HEK293 (cell line): ENCODE measurements around the gene ZCCHC10.
A peak's percentile ranks its signal among the peaks of the same experiment; 100 is the strongest.

Experiments used
- EGR2 ChIP-seq: fragments of 450-650 bp; formaldehyde crosslinking; IDR thresholded peaks from 2 replicates; pipeline ENCODE4 v1.5.1; 2016; ENCODE audit warnings: low read depth, missing biosample characterization, missing genetic modification characterization
- IKZF3 ChIP-seq: fragments of 450-650 bp; IDR thresholded peaks from 2 replicates; pipeline ENCODE4 v1.5.0; 2018; ENCODE audit warnings: missing biosample characterization, mild to moderate bottlenecking, missing genetic modification characterization, moderate library complexity
- KLF9 ChIP-seq: fragments of 450-650 bp; formaldehyde crosslinking; IDR thresholded peaks from 2 replicates; pipeline ENCODE4 v1.5.1; 2016; ENCODE audit warnings: missing biosample characterization, missing genetic modification characterization, low read depth
- SCRT1 ChIP-seq: fragments of 450-650 bp; formaldehyde crosslinking; IDR thresholded peaks from 2 replicates; pipeline ENCODE4 v1.5.1; 2016; ENCODE audit warnings: missing biosample characterization, missing genetic modification characterization, borderline replicate concordance
- SP3 ChIP-seq: fragments of 450-650 bp; formaldehyde crosslinking; IDR thresholded peaks from 2 replicates; pipeline ENCODE4 v1.5.1; 2016; ENCODE audit warnings: missing biosample characterization, missing genetic modification characterization
- SP7 ChIP-seq: fragments of 450-650 bp; formaldehyde crosslinking; IDR thresholded peaks from 2 replicates; pipeline ENCODE4 v1.5.1; 2016; ENCODE audit warnings: missing biosample characterization, missing genetic modification characterization
- ZNF132 ChIP-seq: fragments of 450-650 bp; formaldehyde crosslinking; IDR thresholded peaks from 2 replicates; pipeline ENCODE4 v1.5.1; 2017; ENCODE audit warnings: missing biosample characterization, missing genetic modification characterization, borderline replicate concordance
- ZNF169 ChIP-seq: fragments of 450-650 bp; formaldehyde crosslinking; IDR thresholded peaks from 2 replicates; pipeline ENCODE4 v1.5.1; 2016; ENCODE audit warnings: missing biosample characterization, missing genetic modification characterization
- ZNF19 ChIP-seq: fragments of 450-650 bp; formaldehyde crosslinking; IDR thresholded peaks from 2 replicates; pipeline ENCODE4; 2016; ENCODE audit warnings: missing biosample characterization, missing genetic modification characterization, low read depth
- ZNF2 ChIP-seq: fragments of 450-650 bp; formaldehyde crosslinking; IDR thresholded peaks from 2 replicates; pipeline ENCODE4 v1.5.1; 2016; ENCODE audit warnings: missing biosample characterization, missing genetic modification characterization
- ZNF274 ChIP-seq, 2 experiments: fragments of 200-500 bp in 1 of 2; fragments of 450-650 bp in 1 of 2; sonication (Bioruptor generic) in 1 of 2; formaldehyde crosslinking in 1 of 2; IDR thresholded peaks; 2 replicates each; pipeline versions ENCODE4 v1.5.1 to v1.6.1; 2014 to 2016; ENCODE audit warnings: borderline replicate concordance in 1 of 2, inconsistent platforms in 1 of 2, low read length in 1 of 2, missing biosample characterization in 1 of 2, missing genetic modification characterization in 1 of 2
- ZNF311 ChIP-seq: fragments of 450-650 bp; formaldehyde crosslinking; IDR thresholded peaks from 2 replicates; pipeline ENCODE4 v1.5.1; 2017; ENCODE audit warnings: missing biosample characterization, missing genetic modification characterization, borderline replicate concordance
- ZNF350 ChIP-seq: fragments of 450-650 bp; formaldehyde crosslinking; IDR thresholded peaks from 2 replicates; pipeline ENCODE4 v1.5.0; 2017; ENCODE audit warnings: missing biosample characterization, mild to moderate bottlenecking, missing genetic modification characterization
- ZNF561 ChIP-seq: fragments of 450-650 bp; IDR thresholded peaks from 2 replicates; pipeline ENCODE4 v1.5.1; 2018; ENCODE audit warnings: missing biosample characterization, missing genetic modification characterization, borderline replicate concordance
- ZNF623 ChIP-seq: fragments of 450-650 bp; formaldehyde crosslinking; IDR thresholded peaks from 2 replicates; pipeline ENCODE4 v1.5.1; 2016; ENCODE audit warnings: missing biosample characterization, missing genetic modification characterization
- ZNF791 ChIP-seq: fragments of 450-650 bp; formaldehyde crosslinking; IDR thresholded peaks from 2 replicates; pipeline ENCODE4 v1.5.1; 2016; ENCODE audit warnings: missing biosample characterization, missing genetic modification characterization
- ZNF837 ChIP-seq: fragments of 450-650 bp; formaldehyde crosslinking; IDR thresholded peaks from 2 replicates; pipeline ENCODE4 v1.5.1; 2016; ENCODE audit warnings: missing biosample characterization, missing genetic modification characterization
- TF ChIP-seq, protein P1 (sequence below): fragments of 450-650 bp; formaldehyde crosslinking; IDR thresholded peaks from 2 replicates; pipeline ENCODE4 v1.5.1; 2017; ENCODE audit warnings: missing biosample characterization, missing genetic modification characterization
- TF ChIP-seq, protein P2 (sequence below): fragments of 450-650 bp; formaldehyde crosslinking; IDR thresholded peaks from 2 replicates; pipeline ENCODE4 v1.5.1; 2016; ENCODE audit warnings: missing biosample characterization, missing genetic modification characterization, borderline replicate concordance
- TF ChIP-seq, protein P3 (sequence below): fragments of 450-650 bp; formaldehyde crosslinking; IDR thresholded peaks from 2 replicates; pipeline ENCODE4 v1.5.1; 2016; ENCODE audit warnings: missing biosample characterization, missing genetic modification characterization
- TF ChIP-seq, protein P4 (sequence below): fragments of 450-650 bp; formaldehyde crosslinking; IDR thresholded peaks from 2 replicates; pipeline ENCODE4 v1.5.1; 2016; ENCODE audit warnings: missing biosample characterization, missing genetic modification characterization
- TF ChIP-seq, protein P5 (sequence below): fragments of 450-650 bp; formaldehyde crosslinking; IDR thresholded peaks from 2 replicates; pipeline ENCODE4 v1.5.1; 2017; ENCODE audit warnings: missing biosample characterization, missing genetic modification characterization
- TF ChIP-seq, protein P6 (sequence below): fragments of 450-650 bp; formaldehyde crosslinking; IDR thresholded peaks from 2 replicates; pipeline ENCODE4 v1.5.1; 2016; ENCODE audit warnings: missing biosample characterization, missing genetic modification characterization
- TF ChIP-seq, protein P7 (sequence below): fragments of 450-650 bp; formaldehyde crosslinking; optimal IDR thresholded peaks from 2 replicates; pipeline ENCODE3; 2016; ENCODE audit warnings: missing biosample characterization, mild to moderate bottlenecking, missing genetic modification characterization

ZCCHC10 gene

DNA sequence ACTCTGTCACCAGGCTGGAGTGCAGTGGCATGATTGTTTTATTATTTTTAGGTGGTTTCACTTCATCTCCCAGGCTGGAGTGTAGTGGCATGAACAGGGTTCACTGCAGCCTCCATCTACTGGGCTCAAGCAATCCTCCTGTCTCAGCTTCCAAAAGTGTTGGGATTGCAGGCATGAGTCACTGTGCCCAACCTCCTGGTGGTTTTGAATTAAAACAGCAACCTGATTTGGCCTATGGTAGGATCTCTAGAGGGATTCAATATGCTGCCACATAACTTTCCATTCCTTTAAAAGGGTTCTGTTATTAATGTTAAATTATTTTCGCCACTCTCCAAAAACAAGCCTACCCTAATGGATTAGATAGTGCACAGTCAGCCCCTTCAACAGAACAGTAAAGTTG lies 15.6 kb upstream of the ZCCHC10 start (continued):
- TF ChIP-seq, protein P1, sequence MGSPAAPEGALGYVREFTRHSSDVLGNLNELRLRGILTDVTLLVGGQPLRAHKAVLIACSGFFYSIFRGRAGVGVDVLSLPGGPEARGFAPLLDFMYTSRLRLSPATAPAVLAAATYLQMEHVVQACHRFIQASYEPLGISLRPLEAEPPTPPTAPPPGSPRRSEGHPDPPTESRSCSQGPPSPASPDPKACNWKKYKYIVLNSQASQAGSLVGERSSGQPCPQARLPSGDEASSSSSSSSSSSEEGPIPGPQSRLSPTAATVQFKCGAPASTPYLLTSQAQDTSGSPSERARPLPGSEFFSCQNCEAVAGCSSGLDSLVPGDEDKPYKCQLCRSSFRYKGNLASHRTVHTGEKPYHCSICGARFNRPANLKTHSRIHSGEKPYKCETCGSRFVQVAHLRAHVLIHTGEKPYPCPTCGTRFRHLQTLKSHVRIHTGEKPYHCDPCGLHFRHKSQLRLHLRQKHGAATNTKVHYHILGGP (tag by site-specific recombination), result no peak
- TF ChIP-seq, protein P2, sequence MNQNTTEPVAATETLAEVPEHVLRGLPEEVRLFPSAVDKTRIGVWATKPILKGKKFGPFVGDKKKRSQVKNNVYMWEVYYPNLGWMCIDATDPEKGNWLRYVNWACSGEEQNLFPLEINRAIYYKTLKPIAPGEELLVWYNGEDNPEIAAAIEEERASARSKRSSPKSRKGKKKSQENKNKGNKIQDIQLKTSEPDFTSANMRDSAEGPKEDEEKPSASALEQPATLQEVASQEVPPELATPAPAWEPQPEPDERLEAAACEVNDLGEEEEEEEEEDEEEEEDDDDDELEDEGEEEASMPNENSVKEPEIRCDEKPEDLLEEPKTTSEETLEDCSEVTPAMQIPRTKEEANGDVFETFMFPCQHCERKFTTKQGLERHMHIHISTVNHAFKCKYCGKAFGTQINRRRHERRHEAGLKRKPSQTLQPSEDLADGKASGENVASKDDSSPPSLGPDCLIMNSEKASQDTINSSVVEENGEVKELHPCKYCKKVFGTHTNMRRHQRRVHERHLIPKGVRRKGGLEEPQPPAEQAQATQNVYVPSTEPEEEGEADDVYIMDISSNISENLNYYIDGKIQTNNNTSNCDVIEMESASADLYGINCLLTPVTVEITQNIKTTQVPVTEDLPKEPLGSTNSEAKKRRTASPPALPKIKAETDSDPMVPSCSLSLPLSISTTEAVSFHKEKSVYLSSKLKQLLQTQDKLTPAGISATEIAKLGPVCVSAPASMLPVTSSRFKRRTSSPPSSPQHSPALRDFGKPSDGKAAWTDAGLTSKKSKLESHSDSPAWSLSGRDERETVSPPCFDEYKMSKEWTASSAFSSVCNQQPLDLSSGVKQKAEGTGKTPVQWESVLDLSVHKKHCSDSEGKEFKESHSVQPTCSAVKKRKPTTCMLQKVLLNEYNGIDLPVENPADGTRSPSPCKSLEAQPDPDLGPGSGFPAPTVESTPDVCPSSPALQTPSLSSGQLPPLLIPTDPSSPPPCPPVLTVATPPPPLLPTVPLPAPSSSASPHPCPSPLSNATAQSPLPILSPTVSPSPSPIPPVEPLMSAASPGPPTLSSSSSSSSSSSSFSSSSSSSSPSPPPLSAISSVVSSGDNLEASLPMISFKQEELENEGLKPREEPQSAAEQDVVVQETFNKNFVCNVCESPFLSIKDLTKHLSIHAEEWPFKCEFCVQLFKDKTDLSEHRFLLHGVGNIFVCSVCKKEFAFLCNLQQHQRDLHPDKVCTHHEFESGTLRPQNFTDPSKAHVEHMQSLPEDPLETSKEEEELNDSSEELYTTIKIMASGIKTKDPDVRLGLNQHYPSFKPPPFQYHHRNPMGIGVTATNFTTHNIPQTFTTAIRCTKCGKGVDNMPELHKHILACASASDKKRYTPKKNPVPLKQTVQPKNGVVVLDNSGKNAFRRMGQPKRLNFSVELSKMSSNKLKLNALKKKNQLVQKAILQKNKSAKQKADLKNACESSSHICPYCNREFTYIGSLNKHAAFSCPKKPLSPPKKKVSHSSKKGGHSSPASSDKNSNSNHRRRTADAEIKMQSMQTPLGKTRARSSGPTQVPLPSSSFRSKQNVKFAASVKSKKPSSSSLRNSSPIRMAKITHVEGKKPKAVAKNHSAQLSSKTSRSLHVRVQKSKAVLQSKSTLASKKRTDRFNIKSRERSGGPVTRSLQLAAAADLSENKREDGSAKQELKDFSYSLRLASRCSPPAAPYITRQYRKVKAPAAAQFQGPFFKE (tag by site-specific recombination), result no peak
- TF ChIP-seq ZNF623 (tag by site-specific recombination) (no peak), ZNF837 (tag by site-specific recombination) (no peak), IKZF3 (tag by site-specific recombination) (0 out of 2 replicates have a peak, but pooled peaks have one; percentile 12), EGR2 (tag by site-specific recombination) (no peak), ZNF561 (tag by site-specific recombination) (no peak), KLF9 (tag by site-specific recombination) (no peak), ZNF274 (IDR thresholded peaks at IDR 0.05; ENCODE audit: low read length) (no peak), ZNF274 (tag by site-specific recombination; IDR thresholded peaks at IDR 0.05; ENCODE audit: borderline replicate concordance) (no peak), SP7 (tag by site-specific recombination) (no peak), ZNF2 (tag by site-specific recombination) (no peak), ZNF791 (tag by site-specific recombination) (no peak), ZNF311 (tag by site-specific recombination) (no peak), ZNF169 (tag by site-specific recombination) (no peak), SCRT1 (no peak), ZNF350 (tag by site-specific recombination) (no peak), SP3 (tag by site-specific recombination) (no peak), ZNF132 (tag by site-specific recombination) (no peak), ZNF19 (tag by site-specific recombination) (no peak)
- TF ChIP-seq, protein P3, sequence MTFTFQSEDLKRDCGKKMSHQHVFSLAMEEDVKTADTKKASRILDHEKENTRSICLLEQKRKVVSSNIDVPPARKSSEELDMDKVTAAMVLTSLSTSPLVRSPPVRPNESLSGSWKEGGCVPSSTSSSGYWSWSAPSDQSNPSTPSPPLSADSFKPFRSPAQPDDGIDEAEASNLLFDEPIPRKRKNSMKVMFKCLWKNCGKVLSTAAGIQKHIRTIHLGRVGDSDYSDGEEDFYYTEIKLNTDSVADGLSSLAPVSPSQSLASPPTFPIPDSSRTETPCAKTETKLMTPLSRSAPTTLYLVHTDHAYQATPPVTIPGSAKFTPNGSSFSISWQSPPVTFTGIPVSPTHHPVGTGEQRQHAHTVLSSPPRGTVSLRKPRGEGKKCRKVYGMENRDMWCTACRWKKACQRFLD (tag by site-specific recombination), result no peak
- TF ChIP-seq, protein P4, sequence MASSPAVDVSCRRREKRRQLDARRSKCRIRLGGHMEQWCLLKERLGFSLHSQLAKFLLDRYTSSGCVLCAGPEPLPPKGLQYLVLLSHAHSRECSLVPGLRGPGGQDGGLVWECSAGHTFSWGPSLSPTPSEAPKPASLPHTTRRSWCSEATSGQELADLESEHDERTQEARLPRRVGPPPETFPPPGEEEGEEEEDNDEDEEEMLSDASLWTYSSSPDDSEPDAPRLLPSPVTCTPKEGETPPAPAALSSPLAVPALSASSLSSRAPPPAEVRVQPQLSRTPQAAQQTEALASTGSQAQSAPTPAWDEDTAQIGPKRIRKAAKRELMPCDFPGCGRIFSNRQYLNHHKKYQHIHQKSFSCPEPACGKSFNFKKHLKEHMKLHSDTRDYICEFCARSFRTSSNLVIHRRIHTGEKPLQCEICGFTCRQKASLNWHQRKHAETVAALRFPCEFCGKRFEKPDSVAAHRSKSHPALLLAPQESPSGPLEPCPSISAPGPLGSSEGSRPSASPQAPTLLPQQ (tag by site-specific recombination), result 0 out of 2 replicates have a peak, but pooled peaks have one; percentile 61
- TF ChIP-seq, protein P5, sequence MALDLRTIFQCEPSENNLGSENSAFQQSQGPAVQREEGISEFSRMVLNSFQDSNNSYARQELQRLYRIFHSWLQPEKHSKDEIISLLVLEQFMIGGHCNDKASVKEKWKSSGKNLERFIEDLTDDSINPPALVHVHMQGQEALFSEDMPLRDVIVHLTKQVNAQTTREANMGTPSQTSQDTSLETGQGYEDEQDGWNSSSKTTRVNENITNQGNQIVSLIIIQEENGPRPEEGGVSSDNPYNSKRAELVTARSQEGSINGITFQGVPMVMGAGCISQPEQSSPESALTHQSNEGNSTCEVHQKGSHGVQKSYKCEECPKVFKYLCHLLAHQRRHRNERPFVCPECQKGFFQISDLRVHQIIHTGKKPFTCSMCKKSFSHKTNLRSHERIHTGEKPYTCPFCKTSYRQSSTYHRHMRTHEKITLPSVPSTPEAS (tag by site-specific recombination), result no peak
- TF ChIP-seq, protein P6, sequence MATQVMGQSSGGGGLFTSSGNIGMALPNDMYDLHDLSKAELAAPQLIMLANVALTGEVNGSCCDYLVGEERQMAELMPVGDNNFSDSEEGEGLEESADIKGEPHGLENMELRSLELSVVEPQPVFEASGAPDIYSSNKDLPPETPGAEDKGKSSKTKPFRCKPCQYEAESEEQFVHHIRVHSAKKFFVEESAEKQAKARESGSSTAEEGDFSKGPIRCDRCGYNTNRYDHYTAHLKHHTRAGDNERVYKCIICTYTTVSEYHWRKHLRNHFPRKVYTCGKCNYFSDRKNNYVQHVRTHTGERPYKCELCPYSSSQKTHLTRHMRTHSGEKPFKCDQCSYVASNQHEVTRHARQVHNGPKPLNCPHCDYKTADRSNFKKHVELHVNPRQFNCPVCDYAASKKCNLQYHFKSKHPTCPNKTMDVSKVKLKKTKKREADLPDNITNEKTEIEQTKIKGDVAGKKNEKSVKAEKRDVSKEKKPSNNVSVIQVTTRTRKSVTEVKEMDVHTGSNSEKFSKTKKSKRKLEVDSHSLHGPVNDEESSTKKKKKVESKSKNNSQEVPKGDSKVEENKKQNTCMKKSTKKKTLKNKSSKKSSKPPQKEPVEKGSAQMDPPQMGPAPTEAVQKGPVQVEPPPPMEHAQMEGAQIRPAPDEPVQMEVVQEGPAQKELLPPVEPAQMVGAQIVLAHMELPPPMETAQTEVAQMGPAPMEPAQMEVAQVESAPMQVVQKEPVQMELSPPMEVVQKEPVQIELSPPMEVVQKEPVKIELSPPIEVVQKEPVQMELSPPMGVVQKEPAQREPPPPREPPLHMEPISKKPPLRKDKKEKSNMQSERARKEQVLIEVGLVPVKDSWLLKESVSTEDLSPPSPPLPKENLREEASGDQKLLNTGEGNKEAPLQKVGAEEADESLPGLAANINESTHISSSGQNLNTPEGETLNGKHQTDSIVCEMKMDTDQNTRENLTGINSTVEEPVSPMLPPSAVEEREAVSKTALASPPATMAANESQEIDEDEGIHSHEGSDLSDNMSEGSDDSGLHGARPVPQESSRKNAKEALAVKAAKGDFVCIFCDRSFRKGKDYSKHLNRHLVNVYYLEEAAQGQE (tag by site-specific recombination), result no peak
- TF ChIP-seq, protein P7, sequence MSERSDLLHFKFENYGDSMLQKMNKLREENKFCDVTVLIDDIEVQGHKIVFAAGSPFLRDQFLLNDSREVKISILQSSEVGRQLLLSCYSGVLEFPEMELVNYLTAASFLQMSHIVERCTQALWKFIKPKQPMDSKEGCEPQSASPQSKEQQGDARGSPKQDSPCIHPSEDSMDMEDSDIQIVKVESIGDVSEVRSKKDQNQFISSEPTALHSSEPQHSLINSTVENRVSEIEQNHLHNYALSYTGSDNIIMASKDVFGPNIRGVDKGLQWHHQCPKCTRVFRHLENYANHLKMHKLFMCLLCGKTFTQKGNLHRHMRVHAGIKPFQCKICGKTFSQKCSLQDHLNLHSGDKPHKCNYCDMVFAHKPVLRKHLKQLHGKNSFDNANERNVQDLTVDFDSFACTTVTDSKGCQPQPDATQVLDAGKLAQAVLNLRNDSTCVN (tag by site-specific recombination), result no peak
